ENCODE results near the gene BOK. TPM values are rescaled to one million over a fixed set of nuclear protein-coding genes. Genes with fewer than 3 reads are reported as not detected.

Gene BOK
- total RNA-seq, 3 donors from 2014 or later, result 6.7 to 25.5 (median 7.4) TPM

DNA sequence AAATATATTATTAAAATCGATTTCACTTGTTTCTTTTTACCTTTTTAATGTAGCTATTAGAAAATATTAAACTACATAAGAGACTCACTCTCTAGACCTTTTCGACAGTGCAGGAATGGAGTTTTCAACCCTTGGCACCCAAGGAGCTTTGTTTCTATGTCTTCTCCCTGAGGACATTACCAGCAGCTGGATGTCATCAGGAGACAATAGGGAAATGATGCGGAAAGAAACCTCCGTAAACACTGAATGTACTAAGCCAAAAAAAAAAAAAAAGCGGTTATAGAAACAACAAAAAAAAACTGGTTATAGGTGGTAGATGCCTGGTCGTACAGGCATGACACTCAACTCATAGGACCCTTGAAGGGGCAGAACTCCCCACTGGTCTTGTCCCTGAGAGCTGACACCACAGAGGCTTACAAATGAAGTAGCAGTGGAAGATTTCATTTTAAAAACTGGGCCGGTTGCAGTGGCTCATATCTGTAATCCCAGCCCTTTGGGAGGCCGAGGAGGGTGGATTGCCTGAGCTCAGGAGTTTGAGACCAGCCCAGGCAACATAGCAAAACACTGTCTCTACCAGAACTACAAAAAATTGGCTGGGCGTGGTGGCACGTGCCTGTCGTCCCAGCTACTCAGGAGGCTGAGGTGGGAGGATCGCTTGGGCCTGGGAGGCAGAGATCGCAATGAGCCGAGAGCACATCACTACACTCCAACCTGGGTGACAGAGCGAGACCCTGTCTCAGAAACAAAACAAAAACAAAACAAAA lies 54.7 kb downstream of the BOK start:
- H3K4me1 ChIP-seq (ENCODE audit: low read depth), result peaks cover 26% of the 10 kb centered on the region
- DNase-seq, result no peak

GRCh38 chr2:241615041-241615440 lies 56.5 kb downstream of the BOK start:
- DNase-seq, result peak in 1 of 3 donors; percentile 17
- TF ChIP-seq, protein P1, sequence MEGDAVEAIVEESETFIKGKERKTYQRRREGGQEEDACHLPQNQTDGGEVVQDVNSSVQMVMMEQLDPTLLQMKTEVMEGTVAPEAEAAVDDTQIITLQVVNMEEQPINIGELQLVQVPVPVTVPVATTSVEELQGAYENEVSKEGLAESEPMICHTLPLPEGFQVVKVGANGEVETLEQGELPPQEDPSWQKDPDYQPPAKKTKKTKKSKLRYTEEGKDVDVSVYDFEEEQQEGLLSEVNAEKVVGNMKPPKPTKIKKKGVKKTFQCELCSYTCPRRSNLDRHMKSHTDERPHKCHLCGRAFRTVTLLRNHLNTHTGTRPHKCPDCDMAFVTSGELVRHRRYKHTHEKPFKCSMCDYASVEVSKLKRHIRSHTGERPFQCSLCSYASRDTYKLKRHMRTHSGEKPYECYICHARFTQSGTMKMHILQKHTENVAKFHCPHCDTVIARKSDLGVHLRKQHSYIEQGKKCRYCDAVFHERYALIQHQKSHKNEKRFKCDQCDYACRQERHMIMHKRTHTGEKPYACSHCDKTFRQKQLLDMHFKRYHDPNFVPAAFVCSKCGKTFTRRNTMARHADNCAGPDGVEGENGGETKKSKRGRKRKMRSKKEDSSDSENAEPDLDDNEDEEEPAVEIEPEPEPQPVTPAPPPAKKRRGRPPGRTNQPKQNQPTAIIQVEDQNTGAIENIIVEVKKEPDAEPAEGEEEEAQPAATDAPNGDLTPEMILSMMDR (IDR thresholded peaks at IDR 0.05), result no peak
- intact Hi-C loops (cut with DNase I, micrococcal nuclease), result no loop called here
- no peak overlapping the region for H3K4me3 ChIP-seq
- H3K4me1 ChIP-seq (ENCODE audit: low read depth), result peaks cover 19% of the 10 kb centered on the region
- no peak for ATAC-seq
- H3K36me3 ChIP-seq (ENCODE audit: low read depth), result no peaks in the 10 kb centered on the region
- no peaks in the 10 kb centered on the region for H3K9me3 ChIP-seq

More for the DNA sequence above, 54.7 kb downstream of the BOK start:
- Histone ChIP-seq H3K36me3 (ENCODE audit: low read depth) (no peaks in the 10 kb centered on the region), H3K4me3 (no peak overlapping the region), H3K9me3 (no peaks in the 10 kb centered on the region)
- no peak for ATAC-seq
- TF ChIP-seq, protein P1 (IDR thresholded peaks at IDR 0.05), result no peak
- intact Hi-C loops (cut with DNase I, micrococcal nuclease), result no loop called here

DNA sequence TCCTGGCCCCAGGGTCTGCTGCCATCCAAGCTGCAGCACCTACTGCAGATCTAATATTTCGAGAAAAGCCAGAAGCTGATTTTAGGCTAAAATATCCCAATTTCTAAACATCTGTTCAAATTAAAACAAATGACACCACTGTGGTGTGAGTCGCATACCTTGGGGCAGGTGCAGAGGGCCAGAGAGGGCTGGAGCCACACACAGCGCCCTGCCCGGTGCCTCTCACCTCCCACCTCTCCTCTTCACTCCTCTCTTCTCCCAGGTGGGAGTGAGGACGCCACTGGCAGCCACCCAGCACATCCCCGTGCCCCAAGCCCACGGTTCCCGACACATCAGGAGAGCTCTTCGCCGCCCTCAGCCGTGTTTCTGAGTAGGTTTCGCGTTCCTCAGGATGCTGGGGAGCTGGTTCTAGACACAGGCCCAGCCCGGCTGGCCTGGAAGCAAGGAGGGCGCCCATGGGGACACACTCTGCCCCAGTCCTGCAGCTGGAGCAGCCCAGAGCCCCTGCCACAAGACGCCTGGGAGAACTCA lies 57.0 kb downstream of the BOK start:
- intact Hi-C loops (cut with DNase I, micrococcal nuclease), result no loop called here
- peak in 1 of 3 donors; percentile 52 for DNase-seq
- no peak for ATAC-seq
- Histone ChIP-seq H3K4me3 (no peak overlapping the region), H3K36me3 (ENCODE audit: low read depth) (no peaks in the 10 kb centered on the region), H3K4me1 (ENCODE audit: low read depth) (peaks cover 19% of the 10 kb centered on the region), H3K9me3 (no peaks in the 10 kb centered on the region)
- TF ChIP-seq, protein P1 (IDR thresholded peaks at IDR 0.05), result no peak

DNA sequence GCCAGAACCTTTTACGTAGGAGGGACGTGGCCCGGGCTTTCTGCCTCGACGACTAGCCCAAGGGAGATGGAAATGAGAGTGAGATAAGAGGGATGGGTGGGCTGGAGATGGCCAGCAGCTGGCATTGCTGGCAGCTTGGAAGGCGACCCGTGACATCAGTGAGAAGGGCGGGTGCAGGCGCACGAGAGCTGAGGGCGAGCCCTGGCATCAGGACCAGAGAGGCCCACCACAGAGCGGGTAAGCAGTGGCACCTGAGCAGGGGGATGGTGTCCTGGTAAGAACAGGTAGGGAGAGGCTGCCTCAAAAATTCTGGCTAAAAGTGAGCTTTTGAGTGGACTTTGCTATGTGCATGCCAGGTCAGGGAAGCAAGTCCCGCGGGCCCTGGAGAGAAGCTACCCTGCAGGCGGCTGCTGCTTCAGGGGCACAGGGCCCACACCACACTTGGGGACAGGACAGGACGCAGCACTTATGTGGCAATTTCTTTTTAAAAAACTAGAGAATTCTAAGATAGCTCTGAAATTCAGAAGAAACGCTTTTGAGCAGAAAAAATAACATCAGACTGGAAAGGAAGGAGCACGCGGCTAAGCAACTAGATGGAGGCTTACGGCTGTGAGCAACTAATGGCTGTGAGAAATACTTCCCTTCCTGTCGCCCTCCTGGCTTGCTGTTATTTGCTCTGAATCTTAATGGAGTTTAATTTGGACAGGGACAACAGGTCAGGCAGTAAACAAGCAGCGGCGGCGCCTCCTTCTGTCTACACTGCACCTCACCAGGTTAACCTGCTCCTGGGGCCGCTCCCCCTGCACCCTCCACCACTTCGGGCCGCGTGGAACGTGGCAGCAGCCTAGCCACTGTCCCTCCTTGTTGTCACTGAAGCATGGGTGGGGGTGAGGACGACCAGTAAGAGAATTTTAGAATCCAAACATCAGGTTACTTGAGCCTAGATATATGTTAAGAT lies 57.9 kb downstream of the BOK start:
- DNase-seq (peak; percentile 50 to 67 (median 63)), ATAC-seq (peak; percentile 47)
- intact Hi-C loops (cut with DNase I, micrococcal nuclease), result no loop called here
- TF ChIP-seq, protein P1 (IDR thresholded peaks at IDR 0.05), result no peak
- H3K36me3 ChIP-seq (ENCODE audit: low read depth), result no peaks in the 10 kb centered on the region
- H3K9me3 ChIP-seq, result no peaks in the 10 kb centered on the region
- H3K4me1 ChIP-seq (ENCODE audit: low read depth), result peaks cover 13% of the 10 kb centered on the region
- no peak overlapping the region for H3K4me3 ChIP-seq

- intact Hi-C loops (cut with DNase I, micrococcal nuclease), result no loop called here
- peak; percentile 43 to 69 (median 49) for DNase-seq
- peak; percentile 85 for ATAC-seq
- Histone ChIP-seq H3K9me3 (no peaks in the 10 kb centered on the region), H3K36me3 (ENCODE audit: low read depth) (no peaks in the 10 kb centered on the region), H3K4me3 (no peak overlapping the region), H3K4me1 (ENCODE audit: low read depth) (peaks cover 13% of the 10 kb centered on the region)
- TF ChIP-seq, protein P1 (IDR thresholded peaks at IDR 0.05), result no peak
Observed at GRCh38 chr2:241617431-241618154, 59.0 kb downstream of the BOK start.
